Measurements from ENCODE around the gene ALG9.
"Not testable (repeated sequence)": the region's sequence is repeated elsewhere in the genome, so short reads cannot be mapped to it uniquely, and the experiment has no call there.

The ALG9 gene

DNA sequence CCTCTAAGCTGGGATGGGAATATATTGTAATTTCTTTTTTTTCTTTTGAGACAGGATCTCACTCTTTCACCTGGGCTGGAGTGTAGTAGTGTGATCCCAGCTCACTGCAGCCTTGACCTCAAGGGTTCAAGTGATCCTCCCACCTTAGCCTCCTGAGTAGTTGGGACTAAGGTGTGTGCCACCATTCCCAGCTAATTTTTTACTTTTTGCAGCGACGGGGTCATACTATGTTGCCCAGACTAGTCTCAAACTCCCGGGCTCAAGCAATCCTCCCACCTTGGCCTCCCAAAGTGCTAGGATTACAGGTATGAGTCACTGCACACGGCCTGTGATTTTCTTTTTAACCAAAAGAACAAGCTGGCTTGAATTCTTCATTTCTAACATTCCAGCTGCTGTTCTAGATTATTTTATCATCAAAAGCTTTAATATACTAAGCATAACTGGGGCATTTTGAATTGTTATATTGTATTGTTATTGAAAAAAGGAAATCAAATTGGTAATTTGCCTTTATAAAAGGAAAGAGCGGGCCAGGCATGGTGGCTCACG is 78.4 kb downstream of the ALG9 start:
- no peak for DNase-seq

- no peak for DNase-seq
Measured at GRCh38 chr11:111792314-111792713, 79.1 kb downstream of the ALG9 start.

GRCh38 chr11:111788464-111788863 is 82.9 kb downstream of the ALG9 start:
- DNase-seq = no peak

DNA sequence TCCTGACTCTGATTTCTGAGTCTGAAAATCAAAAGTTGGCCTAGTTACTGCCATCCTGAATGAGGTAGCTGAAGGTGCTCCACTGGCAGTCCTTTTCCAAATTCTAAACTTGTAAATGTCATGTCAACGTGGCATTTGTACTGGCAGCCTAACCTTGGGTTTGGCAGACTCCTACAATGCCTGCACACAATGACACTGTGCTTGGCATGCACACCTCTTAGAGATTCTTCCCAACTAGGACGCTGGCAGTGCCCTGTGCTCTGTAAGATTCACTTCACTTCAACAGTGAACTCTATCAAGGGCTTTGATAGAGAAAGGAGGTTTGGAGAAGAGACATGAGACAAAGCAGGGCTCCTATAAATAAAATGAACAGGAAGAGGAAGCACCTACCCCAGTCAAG is 83.3 kb downstream of the ALG9 start:
- no peak for DNase-seq

DNA sequence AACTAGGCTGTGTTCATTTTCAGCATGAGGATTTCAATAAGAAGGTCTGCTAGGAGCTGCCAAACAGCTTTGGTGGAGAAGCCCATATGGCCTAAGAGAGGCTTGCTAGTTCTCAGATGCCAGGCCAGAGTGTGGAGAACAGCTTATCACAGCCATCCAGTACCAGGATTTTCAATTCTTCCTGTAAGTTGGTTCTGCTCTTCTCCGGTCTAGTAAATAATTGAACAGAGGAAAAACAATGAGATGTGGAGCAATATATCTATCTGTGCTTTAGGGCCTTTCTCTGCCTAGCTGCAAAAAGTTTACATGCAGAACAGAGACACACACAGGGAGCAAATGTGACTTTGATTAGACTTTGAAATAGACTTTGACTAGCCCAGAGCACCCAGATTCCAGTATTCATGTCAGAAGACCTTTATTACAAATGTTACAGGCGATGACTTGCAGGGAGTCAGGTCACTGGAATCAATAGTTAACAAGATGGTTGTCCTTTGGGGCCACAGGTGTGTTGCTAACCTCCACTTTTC is 85.4 kb downstream of the ALG9 start:
- DNase-seq = no peak

GRCh38 chr11:111785076-111785475 is 86.3 kb downstream of the ALG9 start:
- no peak for DNase-seq

GRCh38 chr11:111784311-111784710 is 87.1 kb downstream of the ALG9 start:
- DNase-seq = not testable (repeated sequence)

DNA sequence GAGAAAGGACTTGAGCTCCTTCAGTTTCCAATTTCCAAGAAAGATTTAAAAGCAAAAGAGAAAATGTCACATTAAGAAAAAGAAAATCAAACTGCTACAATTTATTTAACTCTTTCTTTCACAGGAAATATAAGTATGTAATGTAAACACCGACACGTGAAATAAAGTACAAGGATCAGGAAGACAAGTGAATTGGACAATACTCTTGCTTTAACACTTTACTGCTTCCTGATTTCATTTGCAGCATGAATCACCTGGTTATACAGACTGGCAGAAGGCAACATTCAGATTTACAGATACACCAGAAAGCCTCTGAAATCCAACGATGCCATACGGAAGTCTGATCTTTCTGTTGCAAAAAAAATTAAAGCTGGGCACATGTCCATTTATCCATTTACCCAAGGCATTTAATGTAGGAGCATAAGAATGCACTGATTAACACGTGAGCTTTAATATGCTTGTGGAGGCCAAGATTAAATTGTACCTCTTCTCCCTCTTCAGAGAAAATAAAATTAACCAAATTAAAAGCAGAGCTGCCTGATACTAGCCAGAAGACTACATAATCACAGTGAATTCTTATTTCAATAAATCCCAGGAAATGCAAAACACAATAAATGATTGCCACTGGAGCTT is 89.2 kb downstream of the ALG9 start:
- DNase-seq = no peak

GRCh38 chr11:111779118-111779517 is 92.3 kb downstream of the ALG9 start:
- DNase-seq = no peak

DNA sequence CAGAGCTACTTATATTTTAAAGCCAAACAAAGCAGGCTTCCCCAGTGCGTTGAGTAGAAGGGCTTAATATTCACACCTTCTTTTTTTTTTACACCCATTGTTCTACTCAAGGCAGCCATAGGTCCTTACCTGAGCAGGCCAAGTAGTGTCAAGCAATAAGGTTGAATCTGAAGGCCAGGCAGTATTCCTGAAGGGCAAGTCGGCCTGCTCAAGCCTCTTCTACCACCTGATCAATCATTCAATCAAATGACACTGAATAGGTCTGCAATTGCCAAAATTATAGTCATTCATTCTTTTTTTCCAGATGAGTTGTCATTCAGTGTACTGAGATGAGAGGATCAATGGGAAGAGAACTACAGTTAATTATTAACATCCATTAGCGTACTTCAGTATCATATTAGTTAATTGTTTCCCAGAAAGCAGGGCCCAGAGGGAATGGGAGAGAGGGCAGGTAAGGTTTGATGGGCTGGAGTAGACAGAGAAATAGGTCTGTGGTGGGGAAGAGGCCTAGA is 93.3 kb downstream of the ALG9 start:
- no peak for DNase-seq

- no peak for DNase-seq
Measured at GRCh38 chr11:111777094-111778046, 94.0 kb downstream of the ALG9 start.

DNA sequence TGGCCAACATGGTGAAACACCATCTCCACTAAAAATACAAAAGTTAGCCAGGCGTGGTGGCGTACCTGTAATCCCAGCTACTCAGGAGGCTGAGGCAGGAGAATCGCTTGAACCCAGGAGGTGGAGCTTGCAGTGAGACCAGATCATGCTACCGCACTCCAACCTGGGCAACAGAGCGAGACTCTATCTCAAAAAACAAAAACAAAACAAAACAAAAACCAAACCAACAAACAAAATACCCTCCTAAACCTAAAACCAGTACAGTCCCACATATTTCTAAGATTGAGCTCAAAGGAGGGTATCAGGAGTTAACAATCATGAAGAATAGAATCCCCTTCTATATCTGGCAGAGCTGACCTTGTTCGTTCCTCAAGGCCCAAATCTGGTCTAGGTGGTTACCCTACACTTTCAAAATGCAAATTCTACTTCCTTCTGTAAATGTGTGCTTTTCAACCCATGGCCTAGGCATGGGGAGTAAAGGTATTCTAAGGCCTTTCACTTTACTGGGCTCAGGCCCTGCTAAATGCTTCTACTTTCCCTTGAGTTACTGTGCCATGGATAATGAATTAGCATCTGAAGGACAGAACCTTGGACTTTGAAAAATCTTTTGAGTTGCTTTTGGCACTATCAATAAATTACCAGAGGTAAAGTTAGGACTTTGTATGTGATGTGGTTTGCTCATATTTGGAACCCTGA is 94.8 kb downstream of the ALG9 start:
- no peak for DNase-seq

DNA sequence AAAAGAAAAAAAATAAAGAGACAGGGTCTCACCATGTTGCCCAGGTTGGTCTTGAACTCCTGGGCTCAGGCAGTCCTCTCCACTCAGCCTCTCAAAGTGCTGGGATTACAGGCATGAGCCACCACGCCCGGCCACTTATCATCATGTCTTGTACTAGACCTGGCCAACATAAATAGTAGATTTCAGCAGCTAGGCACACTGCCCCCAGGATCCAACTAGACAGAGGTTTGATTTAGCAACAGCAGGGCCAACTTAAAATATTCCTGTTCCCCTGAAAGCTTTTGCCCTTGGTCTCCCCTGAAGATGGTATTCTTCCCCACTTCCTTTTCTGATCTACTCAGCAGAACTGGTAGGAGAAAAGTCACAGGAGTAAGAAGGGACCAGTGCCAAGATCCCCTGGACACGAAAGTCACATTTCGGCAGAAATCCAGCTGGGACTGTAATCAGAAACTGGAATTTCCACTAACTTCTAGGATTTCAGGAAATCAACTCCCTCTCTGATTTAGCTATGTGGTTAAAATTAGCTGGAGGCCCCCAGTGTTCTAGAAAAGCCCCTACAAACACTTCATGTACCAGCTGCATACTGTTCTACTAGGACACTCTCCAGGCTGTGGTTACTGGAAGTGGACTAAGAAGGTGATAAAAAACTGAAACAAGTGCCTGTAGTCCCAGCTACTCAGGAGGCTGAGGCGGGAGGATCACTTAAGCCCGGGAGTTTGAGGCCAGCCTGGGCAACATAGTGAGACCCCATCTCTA is 96.2 kb downstream of the ALG9 start:
- DNase-seq = no peak

GRCh38 chr11:111772535-111772934 is 98.8 kb downstream of the ALG9 start:
- no peak for DNase-seq

DNA sequence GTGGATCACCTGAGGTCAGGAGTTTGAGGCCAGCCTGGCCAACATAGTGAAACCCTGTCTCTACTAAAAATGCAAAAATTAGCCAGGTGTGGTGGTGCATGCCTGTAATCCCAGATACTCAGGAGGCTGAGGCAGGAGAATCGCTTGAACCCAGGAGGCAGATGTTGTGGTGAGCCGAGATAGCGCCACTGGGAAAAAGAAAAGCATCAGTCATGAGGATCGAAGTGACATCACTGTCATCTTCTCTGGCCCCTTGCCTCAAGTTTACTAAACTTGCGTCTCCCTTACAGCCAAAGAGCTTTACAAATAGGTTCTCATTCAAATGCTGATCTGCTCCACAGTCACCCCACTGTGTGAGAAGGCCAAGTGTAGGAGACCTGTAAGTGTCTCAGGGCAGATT is 100.2 kb downstream of the ALG9 start:
- DNase-seq = not testable (repeated sequence)

- DNase-seq = no peak
Measured at GRCh38 chr11:111770581-111771134, 100.7 kb downstream of the ALG9 start.

DNA sequence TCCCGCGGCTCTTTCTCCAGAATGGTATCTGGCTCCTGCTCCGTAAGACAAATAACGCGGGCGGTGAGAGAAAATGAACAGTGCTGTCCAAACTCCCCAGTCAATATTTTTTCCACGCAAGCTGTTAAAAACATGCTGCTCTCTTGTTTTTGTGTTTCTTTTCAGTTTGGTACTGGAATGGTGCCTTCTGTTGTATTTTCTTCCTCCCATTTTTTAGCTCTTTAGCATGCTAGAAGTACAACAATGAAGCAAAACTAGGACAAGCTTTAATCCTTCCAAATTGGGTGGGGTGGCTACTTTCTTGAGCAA is 104.6 kb downstream of the ALG9 start:
- DNase-seq = no peak

DNA sequence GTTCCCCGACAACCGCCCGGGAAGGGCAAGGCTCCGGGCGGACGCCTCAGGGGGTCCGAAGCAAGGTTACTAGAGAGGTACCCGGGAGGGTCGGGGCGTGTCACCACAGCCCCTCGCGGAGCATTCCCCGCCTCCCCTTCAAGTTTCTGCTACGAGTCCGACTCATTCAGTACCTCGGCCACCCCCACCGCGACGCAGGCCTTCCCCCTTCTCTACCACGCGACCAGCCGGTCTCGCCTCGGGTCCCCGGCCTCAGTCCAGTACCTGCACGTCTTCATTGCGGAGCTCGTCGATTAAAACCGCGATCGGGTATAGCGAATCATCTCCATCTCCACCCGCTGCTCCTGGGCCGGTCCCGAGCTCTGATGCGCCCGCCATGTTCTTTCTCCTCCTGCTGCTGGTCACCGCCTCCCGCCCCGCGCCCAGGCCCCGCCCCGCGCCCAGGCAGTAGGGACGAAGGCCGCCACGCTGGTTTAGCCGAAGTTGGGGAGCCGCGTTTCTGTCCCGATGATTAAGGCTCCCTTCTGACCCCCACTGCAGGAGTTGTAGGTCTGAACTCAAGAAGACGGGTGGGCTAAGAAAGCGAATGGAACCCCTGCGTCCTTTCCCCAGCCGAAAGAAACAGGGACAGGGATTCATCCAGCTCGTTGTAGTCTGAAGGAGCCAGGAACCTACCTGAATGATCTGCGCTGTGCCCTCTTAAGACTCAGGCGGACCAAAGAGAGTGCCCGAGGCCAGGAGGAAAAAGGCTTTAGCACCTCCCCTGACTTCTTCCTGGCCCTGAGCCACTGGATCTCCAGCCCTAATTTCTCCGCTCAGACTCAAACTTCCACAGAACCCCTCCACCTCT is 105.2 kb downstream of the ALG9 start, which contains the start of gene PPP2R1B:
Gene PPP2R1B, minus strand, starts transcription at position 406 of the 850 bp plus-strand sequence. Its CDS starts 28 bp downstream, at position 378.
- peak; percentile 73 for DNase-seq

GRCh38 chr11:111765320-111765983 is 105.9 kb downstream of the ALG9 start:
- no peak for DNase-seq

DNA sequence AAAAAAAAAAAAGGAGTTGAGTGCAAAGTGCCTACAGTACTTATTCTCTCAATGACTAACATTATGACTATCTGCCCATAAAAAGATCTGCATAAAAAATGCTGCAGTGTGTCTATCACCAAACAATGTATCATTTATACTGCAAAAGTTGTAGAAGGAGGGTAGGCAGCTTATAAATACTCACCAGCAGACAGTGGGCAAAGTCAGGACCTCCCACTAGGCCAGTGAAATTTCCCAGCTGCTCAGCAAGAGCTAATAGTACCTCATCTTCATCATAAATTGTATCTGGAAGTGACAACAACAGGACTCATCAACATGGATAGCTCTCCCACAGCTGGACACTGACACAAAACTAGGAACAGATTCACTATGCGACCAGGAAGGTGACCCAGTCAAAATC is 106.8 kb downstream of the ALG9 start:
- DNase-seq = no peak
